Mesodermal cell (in vitro differentiated cells): ENCODE measurements around the gene BASP1.
A peak's percentile ranks its signal among the peaks of the same experiment; 100 is the strongest.
"Not testable (repeated sequence)": the region's sequence is repeated elsewhere in the genome, so short reads cannot be mapped to it uniquely, and the experiment has no call there.

Source experiments
- H3K27ac ChIP-seq: 2 replicates; pipeline ENCODE4 v1.7.0; 2013; ENCODE audit warnings: mild to moderate bottlenecking, low read depth, low read length, moderate library complexity; ENCODE audit not compliant: severe bottlenecking
- H3K36me3 ChIP-seq: 2 replicates; pipeline ENCODE4 v1.7.1; 2013; ENCODE audit warnings: mild to moderate bottlenecking, low read length, moderate library complexity; ENCODE audit not compliant: control insufficient read depth, insufficient read depth
- H3K4me1 ChIP-seq: one replicate; pipeline ENCODE4 v1.7.1; 2013; ENCODE audit warnings: mild to moderate bottlenecking, low read length; ENCODE audit not compliant: insufficient read depth, control insufficient read depth, poor library complexity, severe bottlenecking
- H3K4me3 ChIP-seq: 2 replicates; pipeline ENCODE4 v1.7.0; 2013; ENCODE audit warnings: low read length, control low read depth, mild to moderate bottlenecking; ENCODE audit not compliant: insufficient read depth, poor library complexity, severe bottlenecking; ENCODE audit errors: extremely low read depth
- H3K9me3 ChIP-seq: 2 replicates; pipeline ENCODE4 v1.7.1; 2013; ENCODE audit warnings: mild to moderate bottlenecking, low read length, moderate library complexity; ENCODE audit not compliant: control insufficient read depth
- WGBS, 2 experiments: methylation state at CpG; one replicate each; pipeline ENCODE4 v1.1.5; 2013; ENCODE audit warnings: missing lambda C conversion rate in 2 of 2; ENCODE audit not compliant: insufficient coverage in 2 of 2; 5-methylcytosine and 5-hydroxymethylcytosine counted together

BASP1 gene

GRCh38 chr5:17233488-17233887, 16.1 kb downstream of the BASP1 start:
- peaks cover 13% of the 10 kb centered on the region for H3K4me1 ChIP-seq
- WGBS, 2 experiments = 100% methylated on average over 3 to 4 of the region's 6 CpGs
- H3K27ac ChIP-seq = no peak overlapping the region
- no peaks in the 10 kb centered on the region for H3K9me3 ChIP-seq
- peaks cover 72% of the 10 kb centered on the region for H3K36me3 ChIP-seq
- H3K4me3 ChIP-seq = no peak overlapping the region

DNA sequence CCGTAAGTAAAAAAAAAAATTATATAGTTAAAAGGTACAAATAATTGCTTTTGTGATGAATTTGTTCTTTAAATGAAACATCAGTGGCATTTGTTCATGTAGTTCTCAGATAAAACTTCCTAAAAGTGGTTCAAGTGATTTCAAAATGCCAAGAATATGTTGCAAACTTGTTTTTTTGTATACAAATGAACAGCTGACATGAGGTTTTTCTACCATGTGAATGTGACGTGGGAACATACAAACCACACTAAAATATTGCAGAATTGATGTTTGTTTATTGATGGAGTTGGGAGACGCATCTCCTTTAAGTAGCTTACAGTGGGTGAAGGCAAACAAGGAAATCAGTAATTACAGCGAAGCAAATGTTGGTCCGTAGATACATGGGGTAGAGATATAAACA, 16.9 kb downstream of the BASP1 start:
- H3K9me3 ChIP-seq = no peaks in the 10 kb centered on the region
- no peak overlapping the region for H3K4me3 ChIP-seq
- 83 to 100% methylated on average over 1 to 2 of the region's 5 CpGs for WGBS, 2 experiments
- peaks cover 65% of the 10 kb centered on the region for H3K36me3 ChIP-seq
- no peak overlapping the region for H3K27ac ChIP-seq
- H3K4me1 ChIP-seq = peaks cover 4% of the 10 kb centered on the region

- no peak overlapping the region for H3K4me3 ChIP-seq
- 100% methylated on average over 1 of the region's 5 CpGs; no CpG with 5 or more reads in 1 of the 2 experiments for WGBS, 2 experiments
- H3K9me3 ChIP-seq = no peaks in the 10 kb centered on the region
- no peaks in the 10 kb centered on the region for H3K4me1 ChIP-seq
- H3K36me3 ChIP-seq = peaks cover 55% of the 10 kb centered on the region
- no peak overlapping the region for H3K27ac ChIP-seq
These were observed 18.4 kb downstream of the BASP1 start for GRCh38 chr5:17235731-17236330.

- Histone ChIP-seq H3K9me3 (no peaks in the 10 kb centered on the region), H3K27ac (no peak overlapping the region), H3K4me1 (peaks cover 17% of the 10 kb centered on the region), H3K4me3 (no peak overlapping the region), H3K36me3 (peaks cover 37% of the 10 kb centered on the region)
- 89 to 96% methylated on average over 2 to 3 of the region's 6 CpGs for WGBS, 2 experiments
These were observed 21.1 kb downstream of the BASP1 start for GRCh38 chr5:17238521-17239041.

DNA sequence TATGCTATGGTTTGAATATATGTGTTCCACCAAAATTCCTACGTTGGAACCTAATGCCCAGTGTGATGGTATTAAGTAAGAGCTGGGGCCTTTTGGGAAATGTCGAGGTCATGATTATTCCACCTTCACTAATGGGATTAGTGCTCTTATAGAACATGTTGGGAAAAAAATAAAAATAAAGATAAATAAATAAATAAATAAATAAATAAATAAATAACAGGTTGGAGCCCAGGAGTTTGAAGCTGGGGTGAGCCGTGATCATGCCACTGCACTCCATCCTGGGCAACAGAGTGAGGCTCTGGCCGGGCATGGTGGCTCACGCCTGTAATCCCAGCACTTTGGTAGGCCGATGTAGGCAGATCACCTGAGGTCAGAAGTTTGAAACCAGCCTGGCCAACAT, 22.5 kb downstream of the BASP1 start:
- 96 to 98% methylated on average over 4 of the region's 6 CpGs for WGBS, 2 experiments
- H3K4me1 ChIP-seq = peaks cover 17% of the 10 kb centered on the region
- H3K4me3 ChIP-seq = no peak overlapping the region
- peaks cover 35% of the 10 kb centered on the region for H3K36me3 ChIP-seq
- H3K27ac ChIP-seq = no peak overlapping the region
- no peaks in the 10 kb centered on the region for H3K9me3 ChIP-seq

DNA sequence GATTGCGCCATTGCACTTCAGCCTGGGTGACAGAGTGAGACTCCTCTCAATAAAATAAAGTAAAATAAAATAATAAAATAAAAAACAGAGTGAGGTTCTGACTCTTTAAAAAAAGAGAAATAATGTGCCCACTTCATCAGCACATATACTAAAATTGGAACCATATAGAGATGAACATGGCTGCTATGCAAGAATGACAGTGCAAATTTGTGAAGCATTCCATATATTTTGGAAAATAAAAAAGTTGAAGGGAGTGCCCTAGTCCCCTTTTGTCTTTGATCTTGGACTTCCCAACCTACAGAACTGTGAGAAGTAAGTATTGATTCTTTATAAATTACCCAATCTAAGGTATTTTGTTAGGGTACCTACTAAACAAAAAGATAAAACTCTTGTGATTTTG, 23.1 kb downstream of the BASP1 start:
- Histone ChIP-seq H3K27ac (no peak overlapping the region), H3K36me3 (peaks cover 35% of the 10 kb centered on the region), H3K4me1 (peaks cover 17% of the 10 kb centered on the region), H3K4me3 (no peak overlapping the region), H3K9me3 (no peaks in the 10 kb centered on the region)
- no CpG with 5 or more reads among the region's 1 CpG for WGBS, 2 experiments

DNA sequence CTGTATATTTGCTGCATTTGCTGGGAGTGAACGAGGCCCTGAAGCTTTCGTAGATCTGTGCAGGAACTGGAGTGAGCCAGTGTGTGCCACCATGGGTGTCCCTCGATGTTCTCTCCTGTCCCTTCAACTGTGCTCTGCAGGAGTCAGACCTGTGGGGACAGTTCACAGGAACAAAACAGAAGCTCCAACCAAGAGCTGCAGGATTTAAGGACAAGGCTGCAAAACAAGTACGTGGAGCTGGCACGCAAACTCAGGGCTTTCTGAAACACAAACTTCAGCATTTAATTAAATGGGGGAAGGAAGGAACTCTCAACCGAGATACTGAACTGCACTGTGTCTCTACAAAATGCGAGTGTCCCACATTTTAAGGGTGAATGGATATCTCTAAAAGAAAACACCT, 24.2 kb downstream of the BASP1 start:
- Histone ChIP-seq H3K9me3 (no peaks in the 10 kb centered on the region), H3K27ac (peak overlapping the region; percentile 19), H3K36me3 (peaks cover 39% of the 10 kb centered on the region), H3K4me1 (peaks cover 21% of the 10 kb centered on the region), H3K4me3 (no peak overlapping the region)
- 76 to 88% methylated on average over 4 to 5 of the region's 7 CpGs for WGBS, 2 experiments

DNA sequence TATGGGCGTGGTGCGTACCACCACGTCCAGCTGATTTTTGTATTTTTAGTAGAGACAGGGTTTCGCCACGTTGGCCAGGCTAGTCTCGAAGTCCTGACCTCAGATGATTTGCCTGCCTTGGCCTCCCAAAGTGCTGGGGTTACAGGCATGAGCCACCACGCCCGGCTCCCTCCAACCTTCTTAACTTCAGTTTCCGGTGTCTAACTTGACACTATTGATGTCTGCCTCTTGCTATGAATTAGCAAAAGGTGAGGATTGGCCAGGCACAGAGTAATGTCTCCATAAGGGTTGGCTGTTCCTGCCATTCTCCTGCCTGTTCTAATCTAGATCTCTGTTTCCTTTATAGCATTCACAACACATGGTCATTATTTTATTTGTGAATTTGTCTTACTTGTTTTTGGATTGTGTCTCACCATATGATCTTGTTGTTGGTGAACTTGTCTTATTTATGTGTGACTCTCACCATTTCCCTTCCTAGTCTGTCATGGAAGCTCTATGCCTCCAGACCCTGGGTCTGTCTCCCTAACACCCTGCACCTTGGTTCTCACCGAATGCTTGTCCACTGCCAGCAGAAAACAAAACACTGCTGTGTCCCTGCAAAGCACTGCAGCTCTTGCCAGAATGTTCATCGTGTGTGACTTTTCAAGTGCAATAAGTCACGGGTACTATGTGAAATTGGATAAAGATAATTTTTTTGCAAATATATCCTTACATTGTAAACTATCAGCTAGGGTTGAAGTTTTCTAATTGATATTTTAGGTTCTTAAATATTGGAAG, 26.0 kb downstream of the BASP1 start:
- H3K27ac ChIP-seq = no peak overlapping the region
- no peaks in the 10 kb centered on the region for H3K9me3 ChIP-seq

GRCh38 chr5:17249029-17249634, 31.7 kb downstream of the BASP1 start:
- Histone ChIP-seq H3K4me3 (no peak overlapping the region), H3K36me3 (peaks cover 62% of the 10 kb centered on the region), H3K27ac (peak overlapping the region; percentile 79), H3K9me3 (no peaks in the 10 kb centered on the region), H3K4me1 (peaks cover 53% of the 10 kb centered on the region)
- whole genome bisulfite sequencing, 2 experiments = 57 to 100% methylated on average over 1 to 2 of the region's 3 CpGs

More for the DNA sequence above, 26.0 kb downstream of the BASP1 start:
- 86 to 92% methylated on average over 9 to 10 of the region's 12 CpGs for WGBS, 2 experiments
- Histone ChIP-seq H3K4me1 (peaks cover 39% of the 10 kb centered on the region), H3K36me3 (peaks cover 45% of the 10 kb centered on the region), H3K4me3 (no peak overlapping the region)

- H3K9me3 ChIP-seq, H3K4me3 ChIP-seq: not testable (repeated sequence)
- Histone ChIP-seq H3K36me3 (peaks cover 64% of the 10 kb centered on the region), H3K4me1 (peaks cover 53% of the 10 kb centered on the region), H3K27ac (peak overlapping the region; percentile 70)
- 96 to 100% methylated on average over 4 to 5 of the region's 6 CpGs for WGBS, 2 experiments
These were observed 32.4 kb downstream of the BASP1 start for GRCh38 chr5:17249841-17250240.
